Stimulated activated CD8-positive, alpha-beta memory T cell treated with anti-CD3 and anti-CD28 coated beads, Interleukin-4, amount 100 ng/mL, for 48 hours (primary cell): ENCODE measurements around the gene CD79B.

Experiments used
- DNase-seq: peaks from one replicate; pipeline ENCODE4 v3.0.0-alpha.2; 2020

The CD79B gene

GRCh38 chr17:63931981-63932561 lies at the start of gene CD79B:
Gene CD79B (minus strand): TSS chr17:63932331. CDS start chr17:63932261, 70 bp downstream.
- DNase-seq = peak; percentile 53

GRCh38 chr17:63978272-63979200 lies 46.4 kb upstream of the CD79B start:
- no peak for DNase-seq

- DNase-seq = no peak
Observed at GRCh38 chr17:63976702-63977101, 44.6 kb upstream of the CD79B start.

GRCh38 chr17:63975541-63976092 lies 43.5 kb upstream of the CD79B start:
- no peak for DNase-seq

- no peak for DNase-seq
Observed at GRCh38 chr17:63974594-63975192, 42.6 kb upstream of the CD79B start.

GRCh38 chr17:63973930-63974593 lies 41.9 kb upstream of the CD79B start:
- DNase-seq = no peak

GRCh38 chr17:63973247-63973646 lies 41.1 kb upstream of the CD79B start:
- DNase-seq = no peak

GRCh38 chr17:63972796-63973195 lies 40.7 kb upstream of the CD79B start, which contains the start of gene SCN4A:
Gene SCN4A (minus strand): TSS chr17:63972918. CDS start chr17:63972841, 77 bp downstream.
- no peak for DNase-seq

GRCh38 chr17:63969278-63969677 lies 37.1 kb upstream of the CD79B start:
- no peak for DNase-seq

GRCh38 chr17:63967953-63968352 lies 35.8 kb upstream of the CD79B start:
- DNase-seq = peak; percentile 47

GRCh38 chr17:63966646-63967264 lies 34.6 kb upstream of the CD79B start:
- DNase-seq = peak; percentile 42

GRCh38 chr17:63963123-63963522 lies 31.0 kb upstream of the CD79B start:
- no peak for DNase-seq

GRCh38 chr17:63962298-63962744 lies 30.2 kb upstream of the CD79B start:
- no peak for DNase-seq

GRCh38 chr17:63961355-63962212 lies 29.5 kb upstream of the CD79B start:
- DNase-seq = peak; percentile 76

GRCh38 chr17:63960430-63960829 lies 28.3 kb upstream of the CD79B start:
- DNase-seq = no peak

GRCh38 chr17:63960006-63960405 lies 27.9 kb upstream of the CD79B start:
- no peak for DNase-seq

- DNase-seq = no peak
Observed at GRCh38 chr17:63956296-63956920, 24.3 kb upstream of the CD79B start.

- DNase-seq = no peak
Observed at GRCh38 chr17:63955791-63956190, 23.7 kb upstream of the CD79B start.

GRCh38 chr17:63955232-63955631 lies 23.1 kb upstream of the CD79B start:
- no peak for DNase-seq

- peak; percentile 43 for DNase-seq
Observed at GRCh38 chr17:63954402-63955063, 22.4 kb upstream of the CD79B start.
